SU-DHL-6 (cell line): ENCODE data around the gene SI.

Experiments used
- H2AFZ ChIP-seq: fragments of 200-600 bp; sonication (generic); 2 replicates; pipeline ENCODE4 v1.6.1; 2014; ENCODE audit warnings: low read depth, mild to moderate bottlenecking, moderate library complexity, mixed read lengths, antibody characterized with exemption, low read length; ENCODE audit not compliant: severe bottlenecking
- H3F3A ChIP-seq: fragments of 200-600 bp; shearing (Covaris generic); 2 replicates; pipeline ENCODE4 v1.6.0; 2016; ENCODE audit warnings: antibody characterized with exemption, mild to moderate bottlenecking; ENCODE audit not compliant: insufficient read depth
- H3K27ac ChIP-seq: fragments of 200-600 bp; sonication (generic); 2 replicates; pipeline ENCODE4 v1.5.1; 2016; ENCODE audit warnings: low read depth, mild to moderate bottlenecking, low read length, moderate library complexity, mixed read lengths
- H3K27me3 ChIP-seq: fragments of 200-600 bp; sonication (generic), shearing (Covaris generic); 2 replicates; pipeline ENCODE4 v1.6.0; 2014; ENCODE audit warnings: mild to moderate bottlenecking, low read length
- H3K36me3 ChIP-seq: fragments of 200-600 bp; sonication (generic); 2 replicates; pipeline ENCODE4 v1.6.1; 2014; ENCODE audit warnings: mild to moderate bottlenecking, low read length, mixed read lengths
- H3K4me2 ChIP-seq: fragments of 300-600, 200-600 bp; shearing (Covaris generic), sonication (generic); 2 replicates; pipeline ENCODE4 v1.6.0; 2014; ENCODE audit warnings: low read length, low read depth, mild to moderate bottlenecking; ENCODE audit not compliant: poor library complexity, severe bottlenecking
- H3K4me3 ChIP-seq: fragments of 200-600 bp; sonication (generic); 2 replicates; pipeline ENCODE4 v1.5.1; 2014; ENCODE audit warnings: antibody characterized with exemption, low read length, mild to moderate bottlenecking, mixed read lengths; ENCODE audit not compliant: insufficient read depth, poor library complexity, severe bottlenecking
- H3K79me2 ChIP-seq: fragments of 200-600 bp; sonication (generic); 2 replicates; pipeline ENCODE4 v1.6.1; 2014; ENCODE audit warnings: mild to moderate bottlenecking, low read length, moderate library complexity; ENCODE audit not compliant: insufficient read depth
- H3K9ac ChIP-seq: fragments of 200-600 bp; sonication (generic); 2 replicates; pipeline ENCODE4 v1.7.0; 2014; ENCODE audit warnings: mild to moderate bottlenecking, low read length
- H3K9me2 ChIP-seq: fragments of 200-600 bp; sonication (generic); replicated peaks from 2 replicates; pipeline ENCODE4 v1.6.1; 2014; ENCODE audit warnings: low read length; ENCODE audit not compliant: insufficient read depth
- H3K9me3 ChIP-seq: fragments of 200-600 bp; sonication (generic); 2 replicates; pipeline ENCODE4 v1.6.1; 2014; ENCODE audit warnings: low read length, mixed read lengths; ENCODE audit not compliant: insufficient read depth
- H4K20me1 ChIP-seq: fragments of 200-600 bp; sonication (generic); 2 replicates; pipeline ENCODE4 v1.6.1; 2014; ENCODE audit warnings: low read depth, mild to moderate bottlenecking, antibody characterized with exemption, low read length, moderate library complexity, mixed read lengths
- EZH2phosphoT487 ChIP-seq: fragments of 200-600 bp; sonication (generic), shearing (Covaris generic); conservative IDR thresholded peaks from 2 replicates; pipeline ENCODE4 v1.6.1; 2018; ENCODE audit warnings: mild to moderate bottlenecking, antibody characterized with exemption, low read length, moderate library complexity, mixed read lengths
- TF ChIP-seq, protein P1 (sequence below): fragments of 200-600 bp; sonication (generic); IDR thresholded peaks from one replicate; pipeline ENCODE4 v1.5.1; 2017; ENCODE audit warnings: antibody characterized with exemption, mild to moderate bottlenecking, low read length, moderate library complexity; ENCODE audit not compliant: insufficient read depth, poor library complexity, severe bottlenecking

Gene SI

DNA sequence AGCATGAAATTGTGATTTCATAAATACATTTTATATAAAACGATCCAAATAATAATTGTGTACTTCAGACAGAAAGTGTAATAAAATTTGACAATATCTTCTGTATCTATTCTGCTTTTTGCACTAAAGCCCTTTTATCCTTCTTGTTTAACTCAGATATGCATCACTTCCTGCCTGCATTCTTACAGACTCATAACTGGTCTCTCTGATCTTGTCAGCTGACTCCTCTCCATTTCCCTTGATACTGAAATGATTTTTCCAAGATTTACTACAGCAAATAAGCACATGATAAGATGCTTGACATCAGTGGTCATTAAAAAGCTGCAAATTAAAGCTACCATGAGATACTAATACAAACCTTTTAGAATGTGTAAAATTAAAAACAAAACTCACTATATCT is 25.3 kb upstream of the SI start:
- H3K9me2 ChIP-seq, result no peaks in the 10 kb centered on the region
- no peaks in the 10 kb centered on the region for H3K36me3 ChIP-seq
- no peak overlapping the region for H3K27ac ChIP-seq
- no peak overlapping the region for H2AFZ ChIP-seq
- no peak overlapping the region for H3K4me3 ChIP-seq
- H3K9ac ChIP-seq, result no peak overlapping the region
- H3K9me3 ChIP-seq, result no peaks in the 10 kb centered on the region
- H3K79me2 ChIP-seq, result no peaks in the 10 kb centered on the region
- TF ChIP-seq, protein P1, sequence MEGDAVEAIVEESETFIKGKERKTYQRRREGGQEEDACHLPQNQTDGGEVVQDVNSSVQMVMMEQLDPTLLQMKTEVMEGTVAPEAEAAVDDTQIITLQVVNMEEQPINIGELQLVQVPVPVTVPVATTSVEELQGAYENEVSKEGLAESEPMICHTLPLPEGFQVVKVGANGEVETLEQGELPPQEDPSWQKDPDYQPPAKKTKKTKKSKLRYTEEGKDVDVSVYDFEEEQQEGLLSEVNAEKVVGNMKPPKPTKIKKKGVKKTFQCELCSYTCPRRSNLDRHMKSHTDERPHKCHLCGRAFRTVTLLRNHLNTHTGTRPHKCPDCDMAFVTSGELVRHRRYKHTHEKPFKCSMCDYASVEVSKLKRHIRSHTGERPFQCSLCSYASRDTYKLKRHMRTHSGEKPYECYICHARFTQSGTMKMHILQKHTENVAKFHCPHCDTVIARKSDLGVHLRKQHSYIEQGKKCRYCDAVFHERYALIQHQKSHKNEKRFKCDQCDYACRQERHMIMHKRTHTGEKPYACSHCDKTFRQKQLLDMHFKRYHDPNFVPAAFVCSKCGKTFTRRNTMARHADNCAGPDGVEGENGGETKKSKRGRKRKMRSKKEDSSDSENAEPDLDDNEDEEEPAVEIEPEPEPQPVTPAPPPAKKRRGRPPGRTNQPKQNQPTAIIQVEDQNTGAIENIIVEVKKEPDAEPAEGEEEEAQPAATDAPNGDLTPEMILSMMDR, result no peak
- TF ChIP-seq EZH2phosphoT487, result no peak
- no peaks in the 10 kb centered on the region for H3K27me3 ChIP-seq
- no peaks in the 10 kb centered on the region for H3F3A ChIP-seq
- H4K20me1 ChIP-seq, result no peaks in the 10 kb centered on the region
- H3K4me2 ChIP-seq, result no peak overlapping the region

DNA sequence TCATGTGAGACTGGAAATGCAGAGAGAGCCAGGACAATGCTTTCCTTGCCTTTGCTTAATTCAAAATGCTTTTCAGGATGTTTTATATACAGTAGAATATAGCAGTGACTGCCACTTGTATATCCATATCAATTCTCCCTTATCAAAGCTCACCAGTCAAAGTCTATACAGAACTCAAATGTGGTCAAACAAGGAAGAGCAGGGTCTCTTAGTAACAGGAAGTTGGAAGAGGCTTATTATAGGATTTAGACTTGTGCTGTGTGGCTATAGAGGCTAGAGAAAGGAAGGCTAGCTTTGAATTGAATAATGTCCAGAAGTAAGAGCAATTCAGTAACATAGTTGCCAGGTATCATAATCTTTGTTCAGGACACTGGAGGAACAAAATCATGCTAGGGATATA is 4.4 kb upstream of the SI start:
- Histone ChIP-seq H3F3A (no peaks in the 10 kb centered on the region), H3K27me3 (no peaks in the 10 kb centered on the region), H3K9me3 (no peaks in the 10 kb centered on the region), H3K79me2 (no peaks in the 10 kb centered on the region), H3K27ac (no peak overlapping the region), H3K4me2 (no peak overlapping the region), H3K36me3 (no peaks in the 10 kb centered on the region), H3K9ac (no peak overlapping the region), H4K20me1 (no peaks in the 10 kb centered on the region), H3K9me2 (no peaks in the 10 kb centered on the region), H2AFZ (peak overlapping the region; percentile 30), H3K4me3 (no peak overlapping the region)
- TF ChIP-seq, protein P1, result no peak
- no peak for TF ChIP-seq EZH2phosphoT487

DNA sequence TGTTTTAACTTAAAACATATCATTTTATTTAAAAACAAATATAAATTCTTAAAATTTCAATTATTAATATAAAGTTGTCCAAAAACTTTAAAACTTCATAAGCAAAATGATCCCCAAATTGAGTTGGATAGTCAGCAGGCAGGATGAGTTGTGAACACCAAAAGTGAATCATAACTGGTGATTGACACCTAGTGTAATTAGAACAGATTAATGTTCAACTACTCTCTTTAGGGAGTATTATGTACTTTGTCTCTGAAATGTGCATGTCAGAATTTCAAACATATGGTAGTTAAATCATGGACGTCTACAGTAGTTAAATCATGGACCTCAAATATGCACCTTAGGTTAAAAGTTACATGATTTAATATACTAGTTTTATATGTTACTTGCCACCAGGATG is 2.9 kb upstream of the SI start:
- H3K36me3 ChIP-seq, result no peaks in the 10 kb centered on the region
- no peaks in the 10 kb centered on the region for H3K79me2 ChIP-seq
- H4K20me1 ChIP-seq, result no peaks in the 10 kb centered on the region
- H3K27me3 ChIP-seq, result no peaks in the 10 kb centered on the region
- no peak overlapping the region for H2AFZ ChIP-seq
- no peaks in the 10 kb centered on the region for H3K9me2 ChIP-seq
- H3K4me3 ChIP-seq, result no peak overlapping the region
- no peak for TF ChIP-seq EZH2phosphoT487
- TF ChIP-seq, protein P1, result no peak
- no peaks in the 10 kb centered on the region for H3K9me3 ChIP-seq
- H3K9ac ChIP-seq, result no peak overlapping the region
- no peak overlapping the region for H3K4me2 ChIP-seq
- H3K27ac ChIP-seq, result no peak overlapping the region
- H3F3A ChIP-seq, result no peaks in the 10 kb centered on the region

DNA sequence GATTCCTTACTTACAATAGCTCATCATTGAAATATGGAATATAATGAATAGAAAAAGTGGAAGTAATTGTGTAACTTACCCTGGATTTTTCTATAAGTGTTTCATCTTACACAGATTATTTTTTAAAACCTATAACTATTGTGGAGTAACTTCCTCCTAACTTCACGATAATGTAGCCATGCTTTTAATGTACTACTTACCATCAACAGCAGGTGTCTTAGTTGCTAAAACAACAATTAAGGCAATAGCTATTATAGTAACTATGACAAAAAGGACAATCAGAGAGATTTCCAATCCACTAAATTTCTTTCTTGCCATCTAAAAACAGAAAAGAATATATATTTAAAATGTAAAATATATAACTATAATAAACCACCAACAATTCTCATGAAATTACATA is 2.6 kb downstream of the SI start:
- Histone ChIP-seq H3K36me3 (no peaks in the 10 kb centered on the region), H3K79me2 (no peaks in the 10 kb centered on the region), H3K27ac (no peak overlapping the region), H3F3A (no peaks in the 10 kb centered on the region), H3K9me3 (no peaks in the 10 kb centered on the region), H3K4me3 (no peak overlapping the region), H3K9me2 (no peaks in the 10 kb centered on the region), H3K27me3 (no peaks in the 10 kb centered on the region), H2AFZ (peak overlapping the region; percentile 36), H3K4me2 (no peak overlapping the region), H4K20me1 (no peaks in the 10 kb centered on the region), H3K9ac (no peak overlapping the region)
- no peak for TF ChIP-seq EZH2phosphoT487
- TF ChIP-seq, protein P1, result no peak
